Effector memory CD4-positive, alpha-beta T cell (primary cell): ENCODE measurements around the gene SH3BP1.

ENCODE experiments used
- DNase-seq, 3 donors: peaks; one replicate each; pipeline ENCODE4 v3.0.0-alpha.2; 2020
- H3K27ac ChIP-seq: 2 replicates; pipeline ENCODE4 v1.7.0; 2013; ENCODE audit warnings: mild to moderate bottlenecking, low read length, moderate library complexity; ENCODE audit not compliant: insufficient read depth, poor library complexity, severe bottlenecking
- H3K27me3 ChIP-seq: replicated peaks from 2 replicates; pipeline ENCODE4 v1.7.0; 2013; ENCODE audit warnings: mild to moderate bottlenecking, low read length; ENCODE audit not compliant: insufficient read depth, control insufficient read depth, poor library complexity, severe bottlenecking
- H3K36me3 ChIP-seq: 2 replicates; pipeline ENCODE4 v1.7.0; 2013; ENCODE audit warnings: mild to moderate bottlenecking, low read length, moderate library complexity; ENCODE audit not compliant: control insufficient read depth, insufficient read depth
- H3K4me1 ChIP-seq: 2 replicates; pipeline ENCODE4 v1.7.0; 2013; ENCODE audit warnings: low read length, mild to moderate bottlenecking; ENCODE audit not compliant: control insufficient read depth, insufficient read depth, poor library complexity, severe bottlenecking
- H3K4me3 ChIP-seq: 2 replicates; pipeline ENCODE4 v1.7.0; 2013; ENCODE audit warnings: low read length, low read depth, mild to moderate bottlenecking; ENCODE audit not compliant: insufficient read depth, poor library complexity, severe bottlenecking
- H3K9me3 ChIP-seq: 2 replicates; pipeline ENCODE4 v1.7.0; 2013; ENCODE audit warnings: mild to moderate bottlenecking, low read length, moderate library complexity; ENCODE audit not compliant: control insufficient read depth

SH3BP1 gene

DNA sequence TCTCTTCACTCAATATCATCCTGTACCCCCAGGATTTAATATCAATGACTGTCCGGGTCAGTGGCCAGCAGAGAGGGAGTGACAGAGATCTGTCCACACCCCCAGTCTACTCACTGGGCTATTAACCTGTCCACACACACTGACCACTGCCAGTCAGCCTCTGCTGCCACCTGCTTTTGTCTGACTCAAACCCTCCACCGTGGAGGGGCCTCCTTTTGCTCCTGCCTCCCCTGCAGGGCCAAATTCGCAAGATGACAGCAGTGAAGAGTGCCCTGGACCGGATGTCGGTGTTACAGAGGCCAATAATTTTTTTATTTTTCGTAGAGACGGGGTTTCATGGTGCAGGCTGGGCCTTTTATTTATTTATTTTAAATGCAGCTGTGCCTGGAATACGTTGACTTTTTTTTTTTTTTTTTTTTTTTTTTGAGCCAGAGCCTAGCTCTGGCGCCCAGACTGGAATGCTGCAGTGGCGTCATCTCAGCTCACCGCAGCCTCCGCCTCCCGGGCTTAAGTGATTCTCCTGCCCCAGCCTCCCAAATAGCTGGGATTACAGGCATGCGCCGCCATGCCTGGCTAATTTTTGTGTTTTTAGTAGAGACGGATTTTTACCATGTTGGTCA is 24.2 kb downstream of the SH3BP1 start:
- Histone ChIP-seq H3K4me1 (peaks cover 16% of the 10 kb centered on the region), H3K36me3 (peaks cover 4% of the 10 kb centered on the region), H3K9me3 (no peaks in the 10 kb centered on the region), H3K4me3 (no peak overlapping the region), H3K27me3 (no peaks in the 10 kb centered on the region), H3K27ac (no peak overlapping the region)
- DNase-seq = no peak

DNA sequence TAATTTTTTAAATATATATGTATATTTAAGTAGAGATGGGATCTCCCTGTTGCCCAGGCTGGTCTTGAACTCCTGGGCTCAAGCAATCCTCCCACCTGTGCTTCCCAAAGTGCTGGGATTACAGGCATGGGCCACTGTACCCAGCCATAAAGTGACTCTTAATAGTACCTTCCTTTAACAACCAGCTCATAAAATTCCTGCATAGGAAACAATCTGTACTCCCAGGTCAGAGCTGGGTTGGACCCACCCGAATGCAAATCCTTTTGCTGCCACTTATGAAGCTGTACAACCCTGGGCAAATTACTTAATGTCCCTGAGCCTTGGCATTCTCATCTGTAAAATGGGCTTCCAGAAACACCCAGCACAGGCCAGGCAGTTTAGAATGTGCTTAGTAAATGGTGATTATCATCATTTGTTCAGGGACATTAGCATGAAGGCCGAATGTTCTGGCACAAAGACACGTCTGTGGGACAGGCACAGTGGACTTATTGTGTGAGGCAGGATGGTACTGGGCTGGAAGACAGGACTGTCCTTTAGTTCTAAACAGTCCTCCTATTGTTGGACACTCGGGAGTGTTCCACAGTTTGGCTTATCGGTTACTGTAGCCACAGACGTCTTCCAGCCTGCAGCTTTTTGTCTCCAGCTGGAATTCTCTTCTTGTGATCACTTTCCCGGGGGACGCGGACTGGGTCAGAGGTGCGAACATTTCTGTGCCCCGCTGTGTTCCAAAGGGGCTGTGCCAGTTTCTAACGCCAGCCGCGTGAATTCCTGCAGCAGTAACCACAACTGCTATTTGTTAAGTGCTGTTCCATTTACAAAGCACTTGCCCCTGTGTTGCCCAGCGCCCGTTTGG is 25.0 kb downstream of the SH3BP1 start:
- Histone ChIP-seq H3K4me3 (no peak overlapping the region), H3K27ac (no peak overlapping the region), H3K36me3 (peaks cover 4% of the 10 kb centered on the region), H3K4me1 (peaks cover 11% of the 10 kb centered on the region), H3K27me3 (no peaks in the 10 kb centered on the region), H3K9me3 (no peaks in the 10 kb centered on the region)
- DNase-seq = no peak

GRCh38 chr22:37665487-37665886 is 26.0 kb downstream of the SH3BP1 start:
- no peaks in the 10 kb centered on the region for H3K27me3 ChIP-seq
- DNase-seq = no peak
- H3K27ac ChIP-seq = no peak overlapping the region
- no peak overlapping the region for H3K4me3 ChIP-seq
- peaks cover 4% of the 10 kb centered on the region for H3K36me3 ChIP-seq
- peaks cover 1% of the 10 kb centered on the region for H3K4me1 ChIP-seq
- H3K9me3 ChIP-seq = no peaks in the 10 kb centered on the region

- H3K4me3 ChIP-seq = no peak overlapping the region
- H3K27ac ChIP-seq = no peak overlapping the region
- DNase-seq = no peak
- H3K9me3 ChIP-seq = no peaks in the 10 kb centered on the region
- H3K36me3 ChIP-seq = peaks cover 4% of the 10 kb centered on the region
- no peaks in the 10 kb centered on the region for H3K27me3 ChIP-seq
- peaks cover 17% of the 10 kb centered on the region for H3K4me1 ChIP-seq
These were observed 30.1 kb downstream of the SH3BP1 start for GRCh38 chr22:37669586-37669985.

DNA sequence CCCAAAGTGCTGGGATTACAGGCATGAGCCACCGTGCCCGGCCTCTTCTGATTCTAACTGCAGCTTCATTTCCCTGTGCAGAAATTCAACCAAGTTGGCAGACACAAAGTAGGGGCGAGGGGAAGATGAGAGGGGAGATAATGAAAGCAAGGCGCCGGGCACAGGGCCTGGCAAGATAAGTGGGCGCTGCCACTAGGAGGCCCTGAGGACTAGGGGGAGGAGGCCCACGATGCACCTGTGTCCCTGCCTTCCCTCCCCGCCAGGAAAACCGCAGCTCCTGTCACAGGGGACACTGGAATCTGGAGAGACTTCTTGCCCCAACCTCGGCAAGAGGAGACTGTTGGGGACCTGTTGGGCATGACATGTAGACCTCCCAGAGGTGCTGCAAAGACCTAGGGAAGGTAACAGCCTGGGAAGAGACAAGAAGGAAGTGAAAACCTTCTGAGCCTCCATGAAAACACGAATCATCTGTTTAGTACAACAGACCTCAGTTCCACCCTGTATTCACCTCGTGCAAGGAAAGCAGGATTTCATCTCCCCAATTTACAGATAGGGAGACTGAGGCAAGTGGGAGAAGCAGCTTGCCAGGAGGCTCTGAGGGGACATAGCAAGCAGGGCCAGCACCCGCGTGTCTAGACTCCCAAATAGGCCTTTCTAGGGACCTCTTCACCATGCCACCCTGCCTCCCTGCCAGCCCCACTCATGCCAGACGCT is 32.9 kb downstream of the SH3BP1 start:
- peak in 1 of 3 donors; percentile 32 for DNase-seq
- Histone ChIP-seq H3K27ac (peak overlapping the region; percentile 19), H3K4me1 (peaks cover 34% of the 10 kb centered on the region)

DNA sequence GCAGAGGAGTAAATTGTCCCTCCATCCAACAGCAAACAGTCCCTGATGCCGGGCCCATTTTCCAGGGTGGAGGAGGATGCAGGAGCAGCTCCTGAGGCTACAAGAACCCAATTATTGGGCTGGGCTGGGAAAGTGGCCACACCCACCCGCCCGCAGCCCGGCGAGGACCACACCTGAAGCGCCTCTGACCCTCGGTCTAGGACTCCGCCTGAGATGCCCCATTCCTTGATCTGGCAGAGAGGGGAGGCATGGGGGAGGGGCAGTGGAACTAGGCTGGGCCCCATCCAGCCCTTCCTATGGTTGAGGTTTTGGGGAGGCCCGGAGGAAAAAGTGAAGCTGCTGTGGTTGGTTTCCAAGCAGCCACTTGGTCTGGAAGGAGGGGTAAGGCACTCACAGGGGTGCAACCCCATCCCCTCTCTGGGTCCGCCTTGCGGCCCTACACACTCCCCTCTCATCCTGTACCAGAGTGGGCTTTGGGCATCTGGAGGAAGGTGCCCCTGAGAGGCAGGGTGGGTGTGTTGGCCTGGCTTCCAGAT is 33.5 kb downstream of the SH3BP1 start:
- H3K4me1 ChIP-seq = peaks cover 37% of the 10 kb centered on the region
- no peak overlapping the region for H3K4me3 ChIP-seq
- no peaks in the 10 kb centered on the region for H3K9me3 ChIP-seq
- H3K27ac ChIP-seq = peak overlapping the region; percentile 35
- no peak for DNase-seq
- no peaks in the 10 kb centered on the region for H3K27me3 ChIP-seq
- no peaks in the 10 kb centered on the region for H3K36me3 ChIP-seq

More for the DNA sequence above, 32.9 kb downstream of the SH3BP1 start:
- Histone ChIP-seq H3K27me3 (no peaks in the 10 kb centered on the region), H3K9me3 (no peaks in the 10 kb centered on the region), H3K36me3 (no peaks in the 10 kb centered on the region), H3K4me3 (no peak overlapping the region)

- H3K27ac ChIP-seq = peak overlapping the region; percentile 7
- peaks cover 40% of the 10 kb centered on the region for H3K4me1 ChIP-seq
- no peaks in the 10 kb centered on the region for H3K9me3 ChIP-seq
- H3K36me3 ChIP-seq = no peaks in the 10 kb centered on the region
- DNase-seq = no peak
- H3K27me3 ChIP-seq = no peaks in the 10 kb centered on the region
- no peak overlapping the region for H3K4me3 ChIP-seq
These were observed 34.8 kb downstream of the SH3BP1 start for GRCh38 chr22:37674248-37674647.

DNA sequence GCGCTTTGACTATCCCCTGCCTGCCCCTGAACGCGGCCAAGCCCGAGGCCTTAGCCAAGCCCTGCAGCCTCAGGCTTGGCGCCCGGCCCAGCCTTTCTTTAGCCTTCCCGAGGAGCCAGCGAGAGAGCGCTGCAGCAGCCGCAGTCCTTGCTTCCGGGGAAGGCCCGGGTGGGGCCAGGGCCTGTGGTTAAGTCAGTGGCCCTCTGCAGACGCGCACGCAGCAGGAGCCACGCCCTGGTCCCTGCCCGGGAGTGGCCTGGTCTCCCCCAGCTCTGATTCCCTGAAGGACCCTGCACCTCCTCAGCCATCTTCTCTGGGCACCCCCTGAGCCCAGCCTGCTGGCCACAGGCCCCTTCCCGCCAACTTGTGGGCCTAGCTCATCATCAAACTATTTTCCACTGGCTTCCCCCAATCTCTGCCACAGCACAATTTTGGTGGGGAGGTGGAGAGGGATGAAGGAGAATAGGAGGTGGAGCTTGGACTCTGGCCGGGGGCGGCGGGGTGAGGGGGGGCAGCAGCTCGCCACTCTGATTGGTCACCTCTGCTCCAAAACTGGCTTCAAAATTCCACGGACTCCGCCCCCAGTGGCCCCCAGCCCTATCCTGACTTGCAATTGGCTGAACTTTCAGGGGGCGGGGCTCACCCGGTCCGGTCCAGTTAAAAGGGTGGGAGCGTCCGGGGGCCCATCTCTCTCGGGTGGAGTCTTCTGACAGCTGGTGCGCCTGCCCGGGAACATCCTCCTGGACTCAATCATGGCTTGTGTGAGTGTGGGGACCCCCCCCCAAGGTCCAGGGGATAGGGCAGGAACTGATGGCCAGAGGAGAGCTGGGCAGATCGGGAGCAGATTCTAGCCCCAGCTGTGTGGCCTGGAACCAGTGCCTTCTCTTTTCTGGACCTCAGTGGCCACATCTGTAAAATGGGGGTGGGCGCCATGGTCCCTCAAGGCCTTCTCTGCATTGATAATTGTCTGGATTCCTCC is 35.8 kb downstream of the SH3BP1 start, which contains the start of gene LGALS1:
Gene LGALS1 (plus strand): TSS at position 686 of the 979 bp plus-strand sequence. CDS start 67 bp downstream, at position 753.
- peak within 1 kb of the TSS; percentile 70 for H3K4me3 ChIP-seq
- peaks cover 40% of the 10 kb centered on the region for H3K4me1 ChIP-seq
- peak; percentile 43 to 59 (median 49) for DNase-seq
- no peaks in the 10 kb centered on the region for H3K9me3 ChIP-seq
- H3K27ac ChIP-seq = peak within 1 kb of the TSS; percentile 98
- H3K36me3 ChIP-seq = peaks cover 3% of the 10 kb centered on the region
- H3K27me3 ChIP-seq = no peaks in the 10 kb centered on the region
